ENCODE results near the gene PNRC1. TPM values are rescaled to one million over a fixed set of nuclear protein-coding genes. Genes with fewer than 3 reads are reported as not detected.

Gene PNRC1
- total and polyA plus RNA-seq, 2 donors from 2014 or later, result 72.0 to 232 TPM

- peak overlapping the region; percentile 97 to 99 (median 98) for H3K4me3 ChIP-seq (ENCODE audit: low read length in 3 of 3)
- H3K9ac ChIP-seq (ENCODE audit: low read length in 3 of 3), result peak overlapping the region; percentile 96 to 100 (median 99)
- peaks cover 7 to 22% (median 21%) of the 10 kb centered on the region in 3 donors for H3K36me3 ChIP-seq (ENCODE audit: control insufficient read depth in 2 of 3, insufficient read depth in 3 of 3, low read length in 3 of 3)
- H3K27me3 ChIP-seq (ENCODE audit: control insufficient read depth, insufficient read depth, low read length), result no peaks in the 10 kb centered on the region
- TF ChIP-seq, protein P1, sequence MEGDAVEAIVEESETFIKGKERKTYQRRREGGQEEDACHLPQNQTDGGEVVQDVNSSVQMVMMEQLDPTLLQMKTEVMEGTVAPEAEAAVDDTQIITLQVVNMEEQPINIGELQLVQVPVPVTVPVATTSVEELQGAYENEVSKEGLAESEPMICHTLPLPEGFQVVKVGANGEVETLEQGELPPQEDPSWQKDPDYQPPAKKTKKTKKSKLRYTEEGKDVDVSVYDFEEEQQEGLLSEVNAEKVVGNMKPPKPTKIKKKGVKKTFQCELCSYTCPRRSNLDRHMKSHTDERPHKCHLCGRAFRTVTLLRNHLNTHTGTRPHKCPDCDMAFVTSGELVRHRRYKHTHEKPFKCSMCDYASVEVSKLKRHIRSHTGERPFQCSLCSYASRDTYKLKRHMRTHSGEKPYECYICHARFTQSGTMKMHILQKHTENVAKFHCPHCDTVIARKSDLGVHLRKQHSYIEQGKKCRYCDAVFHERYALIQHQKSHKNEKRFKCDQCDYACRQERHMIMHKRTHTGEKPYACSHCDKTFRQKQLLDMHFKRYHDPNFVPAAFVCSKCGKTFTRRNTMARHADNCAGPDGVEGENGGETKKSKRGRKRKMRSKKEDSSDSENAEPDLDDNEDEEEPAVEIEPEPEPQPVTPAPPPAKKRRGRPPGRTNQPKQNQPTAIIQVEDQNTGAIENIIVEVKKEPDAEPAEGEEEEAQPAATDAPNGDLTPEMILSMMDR (IDR thresholded peaks at IDR 0.05; ENCODE audit: borderline replicate concordance, extremely low read depth, insufficient read depth), result no peak
- no peak for FAIRE-seq
- DNase-seq, result peak; percentile 98 to 100 (median 99)
- peak overlapping the region; percentile 100 for H3K27ac ChIP-seq (ENCODE audit: low read depth in 2 of 2, low read length in 2 of 2)
- no peaks in the 10 kb centered on the region for H3K9me3 ChIP-seq (ENCODE audit: control insufficient read depth in 2 of 3, insufficient read depth in 1 of 3, low read length in 3 of 3)
- intact Hi-C loops (cut with DNase I), result no loop called here
- H3K4me1 ChIP-seq (ENCODE audit: control insufficient read depth in 2 of 3, insufficient read depth in 2 of 3, low read depth in 1 of 3, low read length in 3 of 3), result peaks cover 0 to 10% (median 5%) of the 10 kb centered on the region in 3 donors
Observed at GRCh38 chr6:89081423-89082322, 1.1 kb downstream of the PNRC1 start.

DNA sequence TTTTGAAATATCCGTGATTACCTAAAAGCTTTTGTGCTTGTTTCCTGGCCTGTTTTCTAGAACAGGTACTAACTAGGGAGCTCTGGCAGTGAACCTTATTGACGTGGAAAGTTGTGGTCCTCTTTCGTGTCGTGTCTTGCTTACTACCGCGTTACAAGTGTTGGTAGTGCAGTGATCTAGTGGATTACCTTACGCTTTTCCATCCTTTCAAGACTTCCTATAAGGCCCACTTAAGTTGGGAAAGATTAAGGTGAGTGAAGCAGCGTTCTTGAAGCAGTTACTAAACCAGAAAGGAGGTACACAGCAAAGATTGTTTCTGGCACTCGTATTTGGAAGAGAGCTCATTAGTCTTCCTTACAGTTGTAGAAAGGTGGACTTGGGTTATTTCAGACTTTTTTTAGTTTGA lies 1.9 kb downstream of the PNRC1 start:
- Histone ChIP-seq H3K36me3 (ENCODE audit: control insufficient read depth in 2 of 3, insufficient read depth in 3 of 3, low read length in 3 of 3) (peaks cover 7 to 22% (median 21%) of the 10 kb centered on the region in 3 donors), H3K9me3 (ENCODE audit: control insufficient read depth in 2 of 3, insufficient read depth in 1 of 3, low read length in 3 of 3) (no peaks in the 10 kb centered on the region), H3K4me1 (ENCODE audit: control insufficient read depth in 2 of 3, insufficient read depth in 2 of 3, low read depth in 1 of 3, low read length in 3 of 3) (peaks cover 0 to 10% (median 5%) of the 10 kb centered on the region in 3 donors), H3K4me3 (ENCODE audit: low read length in 3 of 3) (peak overlapping the region; percentile 97 to 99 (median 98)), H3K9ac (ENCODE audit: low read length in 3 of 3) (peak overlapping the region; percentile 94 to 100 (median 99)), H3K27ac (ENCODE audit: low read depth in 2 of 2, low read length in 2 of 2) (peak overlapping the region; percentile 99), H3K27me3 (ENCODE audit: control insufficient read depth, insufficient read depth, low read length) (no peaks in the 10 kb centered on the region)
- DNase-seq (peak in 2 of 5 donors; percentile 55 to 60), FAIRE-seq (no peak)
- intact Hi-C loops (cut with DNase I), result no loop called here
- TF ChIP-seq, protein P1 (IDR thresholded peaks at IDR 0.05; ENCODE audit: borderline replicate concordance, extremely low read depth, insufficient read depth), result no peak

DNA sequence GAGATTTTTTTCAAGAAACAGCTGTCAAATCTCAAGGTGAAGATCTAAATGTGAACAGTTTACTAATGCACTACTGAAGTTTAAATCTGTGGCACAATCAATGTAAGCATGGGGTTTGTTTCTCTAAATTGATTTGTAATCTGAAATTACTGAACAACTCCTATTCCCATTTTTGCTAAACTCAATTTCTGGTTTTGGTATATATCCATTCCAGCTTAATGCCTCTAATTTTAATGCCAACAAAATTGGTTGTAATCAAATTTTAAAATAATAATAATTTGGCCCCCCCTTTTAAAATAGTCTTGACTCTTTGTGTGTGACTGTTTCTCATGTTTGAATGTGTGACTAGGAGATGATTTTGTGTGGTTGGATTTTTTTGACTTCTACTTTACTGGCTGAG lies 4.0 kb downstream of the PNRC1 start:
- Histone ChIP-seq H3K4me3 (ENCODE audit: low read length in 3 of 3) (no peak overlapping the region), H3K9me3 (ENCODE audit: control insufficient read depth in 2 of 3, insufficient read depth in 1 of 3, low read length in 3 of 3) (no peaks in the 10 kb centered on the region), H3K36me3 (ENCODE audit: control insufficient read depth in 2 of 3, insufficient read depth in 3 of 3, low read length in 3 of 3) (peaks cover 7 to 22% (median 21%) of the 10 kb centered on the region in 3 donors), H3K9ac (ENCODE audit: low read length in 3 of 3) (no peak overlapping the region), H3K27me3 (ENCODE audit: control insufficient read depth, insufficient read depth, low read length) (no peaks in the 10 kb centered on the region), H3K4me1 (ENCODE audit: control insufficient read depth in 2 of 3, insufficient read depth in 2 of 3, low read depth in 1 of 3, low read length in 3 of 3) (peaks cover 0 to 10% (median 5%) of the 10 kb centered on the region in 3 donors), H3K27ac (ENCODE audit: low read depth in 2 of 2, low read length in 2 of 2) (no peak overlapping the region)
- DNase-seq, result no peak
- intact Hi-C loops (cut with DNase I), result no loop called here
- TF ChIP-seq, protein P1 (IDR thresholded peaks at IDR 0.05; ENCODE audit: borderline replicate concordance, extremely low read depth, insufficient read depth), result no peak
- no peak for FAIRE-seq
